Activated T-cell treated with anti-CD3 and anti-CD28 coated beads, Interleukin-2, amount 50 U/mL, for 1 hour (primary cell): ENCODE data around the gene CEP128.

Source experiments
- DNase-seq: peaks from one replicate; pipeline ENCODE4 v3.0.0-alpha.2; 2020

The CEP128 gene

GRCh38 chr14:80659783-80660182 is 281.8 kb downstream of the CEP128 start:
- DNase-seq = no peak

- no peak for DNase-seq
These were observed 282.8 kb downstream of the CEP128 start for GRCh38 chr14:80658733-80659132.

- no peak for DNase-seq
These were observed 283.4 kb downstream of the CEP128 start for GRCh38 chr14:80658155-80658554.

- DNase-seq = no peak
These were observed 287.6 kb downstream of the CEP128 start for GRCh38 chr14:80653956-80654355.

- DNase-seq = no peak
These were observed 295.7 kb downstream of the CEP128 start for GRCh38 chr14:80645667-80646413.

GRCh38 chr14:80644826-80645225 is 296.7 kb downstream of the CEP128 start:
- no peak for DNase-seq

GRCh38 chr14:80638620-80639515 is 302.7 kb downstream of the CEP128 start:
- no peak for DNase-seq

- no peak for DNase-seq
These were observed 303.6 kb downstream of the CEP128 start for GRCh38 chr14:80637756-80638619.

- DNase-seq = no peak
These were observed 305.5 kb downstream of the CEP128 start for GRCh38 chr14:80636071-80636470.

- DNase-seq = no peak
These were observed 307.3 kb downstream of the CEP128 start for GRCh38 chr14:80634106-80634758.

- no peak for DNase-seq
These were observed 311.9 kb downstream of the CEP128 start for GRCh38 chr14:80629606-80630005.

GRCh38 chr14:80628547-80628946 is 313.0 kb downstream of the CEP128 start:
- no peak for DNase-seq

- no peak for DNase-seq
These were observed 313.8 kb downstream of the CEP128 start for GRCh38 chr14:80627745-80628144.

- no peak for DNase-seq
These were observed 317.0 kb downstream of the CEP128 start for GRCh38 chr14:80624581-80624980.

- no peak for DNase-seq
These were observed 319.8 kb downstream of the CEP128 start for GRCh38 chr14:80621701-80622100.

GRCh38 chr14:80620434-80620833 is 321.1 kb downstream of the CEP128 start:
- no peak for DNase-seq

- DNase-seq = no peak
These were observed 322.7 kb downstream of the CEP128 start for GRCh38 chr14:80618751-80619329.

GRCh38 chr14:80615831-80616230 is 325.7 kb downstream of the CEP128 start:
- DNase-seq = no peak

GRCh38 chr14:80609055-80609454 is 332.5 kb downstream of the CEP128 start:
- no peak for DNase-seq

GRCh38 chr14:80608563-80608962 is 333.0 kb downstream of the CEP128 start:
- no peak for DNase-seq

- DNase-seq = no peak
These were observed 333.9 kb downstream of the CEP128 start for GRCh38 chr14:80607430-80608190.
